WTC11 (cell line): ENCODE data around the gene CUL9. TPM values are rescaled to one million over a fixed set of nuclear protein-coding genes. Genes with fewer than 3 reads are reported as not detected.

Source experiments
- ATAC-seq: fragments of 200-7000 bp; cut with Tn5 transposase; 2 replicates; pipeline ENCODE4 v1.10.0; 2021; ENCODE audit warnings: mild to moderate bottlenecking, moderate library complexity
- CTCF ChIA-PET: fragments of 300-600 bp; sonication (Branson Sonifier 250); formaldehyde crosslinking; loops from one replicate; lab custom pipeline; 2021; ENCODE audit warnings: antibody characterized with exemption; lab: Charles Lee
- POLR2A ChIA-PET: fragments of 350-600 bp; sonication (Branson Sonifier 250); formaldehyde crosslinking; loops from one replicate; lab custom pipeline; 2021; ENCODE audit warnings: antibody characterized with exemption; lab: Charles Lee
- DNase-seq: peaks from one replicate; pipeline ENCODE4 v3.0.0; 2021; ENCODE audit warnings: low spot score
- H3K27ac Mint-ChIP-seq: 2 replicates; pipeline ENCODE4 v1.8.0; 2021; ENCODE audit warnings: mixed read lengths
- H3K27me3 Mint-ChIP-seq: 2 replicates; pipeline ENCODE4 v1.8.0; 2021; ENCODE audit warnings: low read depth, mild to moderate bottlenecking, moderate library complexity, mixed read lengths
- H3K36me3 Mint-ChIP-seq: 2 replicates; pipeline ENCODE4 v1.8.0; 2021; ENCODE audit warnings: mixed read lengths
- H3K4me1 Mint-ChIP-seq: 2 replicates; pipeline ENCODE4 v1.8.0; 2022; ENCODE audit warnings: mixed read lengths
- H3K4me3 Mint-ChIP-seq: 2 replicates; pipeline ENCODE4 v1.8.0; 2021; ENCODE audit warnings: mild to moderate bottlenecking, moderate library complexity, mixed read lengths
- H3K9me3 Mint-ChIP-seq: 2 replicates; pipeline ENCODE4 v1.8.0; 2021; ENCODE audit warnings: mixed read lengths
- ARID4B ChIP-seq: sonication (generic); formaldehyde crosslinking; IDR thresholded peaks from 2 replicates; pipeline ENCODE4 v1.8.0; 2023; ENCODE audit warnings: missing genetic modification reagents, mild to moderate bottlenecking, borderline replicate concordance
- CBFB ChIP-seq: sonication (generic); formaldehyde crosslinking; IDR thresholded peaks from 2 replicates; pipeline ENCODE4 v1.8.1; 2022; ENCODE audit warnings: mild to moderate bottlenecking, low read depth, missing genetic modification reagents
- EMX1 ChIP-seq: fragments of 250-450 bp; sonication (Bioruptor Pico); IDR thresholded peaks from 2 replicates; pipeline ENCODE4 v1.8.0; 2021; ENCODE audit warnings: mild to moderate bottlenecking
- FOXK1 ChIP-seq: sonication (generic); formaldehyde crosslinking; IDR thresholded peaks from 2 replicates; pipeline ENCODE4 v1.8.0; 2022; ENCODE audit warnings: mild to moderate bottlenecking, moderate library complexity, missing genetic modification reagents
- JAZF1 ChIP-seq: fragments of 250-450 bp; sonication (Bioruptor Pico); IDR thresholded peaks from 2 replicates; pipeline ENCODE4 v1.9.0; 2021; ENCODE audit warnings: moderate library complexity, mild to moderate bottlenecking, inconsistent platforms
- NR2C2 ChIP-seq: sonication (generic); formaldehyde crosslinking; IDR thresholded peaks from 2 replicates; pipeline ENCODE4 v1.8.0; 2022; ENCODE audit warnings: mild to moderate bottlenecking, missing genetic modification reagents
- PRDM15 ChIP-seq: sonication (generic); formaldehyde crosslinking; IDR thresholded peaks from 2 replicates; pipeline ENCODE4 v1.8.0; 2022; ENCODE audit warnings: missing genetic modification reagents
- PREB ChIP-seq: sonication (generic); formaldehyde crosslinking; IDR thresholded peaks from 2 replicates; pipeline ENCODE4 v1.8.1; 2022; ENCODE audit warnings: mild to moderate bottlenecking, missing genetic modification reagents, moderate library complexity, borderline replicate concordance
- USF1 ChIP-seq: sonication (generic); formaldehyde crosslinking; IDR thresholded peaks from 2 replicates; pipeline ENCODE4 v1.8.0; 2022; ENCODE audit warnings: mild to moderate bottlenecking, missing genetic modification reagents
- ZBTB21 ChIP-seq: sonication (generic); formaldehyde crosslinking; IDR thresholded peaks from 2 replicates; pipeline ENCODE4 v1.8.1; 2023; ENCODE audit warnings: mild to moderate bottlenecking, missing genetic modification reagents, borderline replicate concordance
- ZNF232 ChIP-seq: sonication (generic); formaldehyde crosslinking; IDR thresholded peaks from 2 replicates; pipeline ENCODE4 v1.8.0; 2022; ENCODE audit warnings: mild to moderate bottlenecking, missing genetic modification reagents
- total RNA-seq: library from RNA; stranded (reverse); gene quantifications from 3 replicates; pipeline ENCODE4 v1.2.3, GENCODE V29; 2021
- TF ChIP-seq, protein P1 (sequence below): fragments of 200-600 bp; IDR thresholded peaks from 2 replicates; pipeline ENCODE4 v1.8.0; 2022; ENCODE audit warnings: antibody characterized with exemption
- TF ChIP-seq, protein P2 (sequence below): sonication (generic); formaldehyde crosslinking; IDR thresholded peaks from 2 replicates; pipeline ENCODE4 v1.8.1; 2023; ENCODE audit warnings: mild to moderate bottlenecking, missing genetic modification reagents, moderate library complexity
- TF ChIP-seq, protein P3 (sequence below): sonication (generic); formaldehyde crosslinking; IDR thresholded peaks from 2 replicates; pipeline ENCODE4 v1.8.0; 2023; ENCODE audit warnings: mild to moderate bottlenecking, missing genetic modification reagents
- TF ChIP-seq, protein P4 (sequence below): sonication (generic); formaldehyde crosslinking; IDR thresholded peaks from 2 replicates; pipeline ENCODE4 v1.8.1; 2023; ENCODE audit warnings: mild to moderate bottlenecking, missing genetic modification reagents

CUL9 gene
- total RNA-seq, 1 experiment from 2014 or later, result 15.2 TPM

DNA sequence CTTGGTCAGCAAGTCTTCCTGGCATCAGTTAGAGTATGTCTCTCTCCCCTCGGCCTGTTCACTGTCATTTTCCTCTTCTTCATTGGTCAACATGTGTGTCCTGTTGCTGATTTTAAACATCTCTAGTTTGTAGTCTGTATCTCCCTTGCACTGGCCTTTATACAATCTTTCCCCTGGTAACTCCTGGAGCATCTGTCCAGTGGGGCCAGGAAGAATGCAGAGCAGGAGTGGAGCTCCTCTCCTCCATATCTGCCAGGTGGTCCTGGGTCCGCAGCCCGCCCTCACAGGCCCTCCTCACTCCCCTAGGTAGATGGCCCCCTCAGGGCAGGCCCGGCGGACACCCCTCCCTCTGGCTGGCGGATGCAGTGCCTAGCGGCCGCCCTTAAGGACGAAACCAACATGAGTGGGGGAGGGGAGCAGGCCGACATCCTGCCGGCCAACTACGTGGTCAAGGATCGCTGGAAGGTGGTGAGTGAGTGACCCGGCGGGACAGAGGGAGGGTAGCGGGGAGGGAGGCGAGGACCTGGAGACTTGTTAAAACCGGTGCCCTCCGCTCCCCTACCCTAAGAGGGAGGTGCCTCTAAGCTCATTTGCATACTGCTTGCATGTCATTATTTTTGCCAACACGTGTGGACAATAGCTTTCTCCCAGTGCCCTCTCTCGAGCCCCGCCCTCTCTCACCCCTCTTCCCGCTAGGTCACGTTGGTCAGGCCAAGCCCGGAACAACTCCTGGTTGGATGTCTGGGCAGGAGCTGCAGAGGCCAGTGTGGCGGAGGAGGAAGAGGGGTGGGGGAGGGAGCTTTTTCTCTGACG is 64.5 kb downstream of the CUL9 start:
- H3K4me3 Mint-ChIP-seq, result peak overlapping the region; percentile 92
- ChIA-PET POLR2A (interaction anchor here (0.5 to 1.5 kb wide), 11 partner anchors 10 to 356 kb away, joined by 3 to 9 read pairs (median 4); partner anchors contain the start of genes CNPY3, DNPH1 and SRF), CTCF (interaction anchor here (0.7 to 3.3 kb wide), 14 partner anchors 17 to 317 kb away, joined by 3 to 47 read pairs (median 4); partner anchors contain the start of genes CNPY3, CRIP3 and DNPH1)
- peaks cover 23% of the 10 kb centered on the region for H3K4me1 Mint-ChIP-seq
- DNase-seq, result peak; percentile 90
- peaks cover 23% of the 10 kb centered on the region for H3K27me3 Mint-ChIP-seq
- no peaks in the 10 kb centered on the region for H3K9me3 Mint-ChIP-seq
- peak overlapping the region; percentile 97 for H3K27ac Mint-ChIP-seq
- peak; percentile 80 for ATAC-seq
- H3K36me3 Mint-ChIP-seq, result no peaks in the 10 kb centered on the region
- TF ChIP-seq, protein P1, sequence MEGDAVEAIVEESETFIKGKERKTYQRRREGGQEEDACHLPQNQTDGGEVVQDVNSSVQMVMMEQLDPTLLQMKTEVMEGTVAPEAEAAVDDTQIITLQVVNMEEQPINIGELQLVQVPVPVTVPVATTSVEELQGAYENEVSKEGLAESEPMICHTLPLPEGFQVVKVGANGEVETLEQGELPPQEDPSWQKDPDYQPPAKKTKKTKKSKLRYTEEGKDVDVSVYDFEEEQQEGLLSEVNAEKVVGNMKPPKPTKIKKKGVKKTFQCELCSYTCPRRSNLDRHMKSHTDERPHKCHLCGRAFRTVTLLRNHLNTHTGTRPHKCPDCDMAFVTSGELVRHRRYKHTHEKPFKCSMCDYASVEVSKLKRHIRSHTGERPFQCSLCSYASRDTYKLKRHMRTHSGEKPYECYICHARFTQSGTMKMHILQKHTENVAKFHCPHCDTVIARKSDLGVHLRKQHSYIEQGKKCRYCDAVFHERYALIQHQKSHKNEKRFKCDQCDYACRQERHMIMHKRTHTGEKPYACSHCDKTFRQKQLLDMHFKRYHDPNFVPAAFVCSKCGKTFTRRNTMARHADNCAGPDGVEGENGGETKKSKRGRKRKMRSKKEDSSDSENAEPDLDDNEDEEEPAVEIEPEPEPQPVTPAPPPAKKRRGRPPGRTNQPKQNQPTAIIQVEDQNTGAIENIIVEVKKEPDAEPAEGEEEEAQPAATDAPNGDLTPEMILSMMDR, result no peak
- TF ChIP-seq, protein P2, sequence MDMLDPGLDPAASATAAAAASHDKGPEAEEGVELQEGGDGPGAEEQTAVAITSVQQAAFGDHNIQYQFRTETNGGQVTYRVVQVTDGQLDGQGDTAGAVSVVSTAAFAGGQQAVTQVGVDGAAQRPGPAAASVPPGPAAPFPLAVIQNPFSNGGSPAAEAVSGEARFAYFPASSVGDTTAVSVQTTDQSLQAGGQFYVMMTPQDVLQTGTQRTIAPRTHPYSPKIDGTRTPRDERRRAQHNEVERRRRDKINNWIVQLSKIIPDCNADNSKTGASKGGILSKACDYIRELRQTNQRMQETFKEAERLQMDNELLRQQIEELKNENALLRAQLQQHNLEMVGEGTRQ, result peak; percentile 87
- no peak for TF ChIP-seq ZNF232 (CRISPR knock-in tag)
- no peak for TF ChIP-seq PRDM15
- no peak for TF ChIP-seq PREB (CRISPR knock-in tag)
- TF ChIP-seq EMX1 (CRISPR knock-in tag), result no peak
- TF ChIP-seq FOXK1 (CRISPR knock-in tag), result peak; percentile 12; the same call in 1 of the 2 replicates
- TF ChIP-seq, protein P3, sequence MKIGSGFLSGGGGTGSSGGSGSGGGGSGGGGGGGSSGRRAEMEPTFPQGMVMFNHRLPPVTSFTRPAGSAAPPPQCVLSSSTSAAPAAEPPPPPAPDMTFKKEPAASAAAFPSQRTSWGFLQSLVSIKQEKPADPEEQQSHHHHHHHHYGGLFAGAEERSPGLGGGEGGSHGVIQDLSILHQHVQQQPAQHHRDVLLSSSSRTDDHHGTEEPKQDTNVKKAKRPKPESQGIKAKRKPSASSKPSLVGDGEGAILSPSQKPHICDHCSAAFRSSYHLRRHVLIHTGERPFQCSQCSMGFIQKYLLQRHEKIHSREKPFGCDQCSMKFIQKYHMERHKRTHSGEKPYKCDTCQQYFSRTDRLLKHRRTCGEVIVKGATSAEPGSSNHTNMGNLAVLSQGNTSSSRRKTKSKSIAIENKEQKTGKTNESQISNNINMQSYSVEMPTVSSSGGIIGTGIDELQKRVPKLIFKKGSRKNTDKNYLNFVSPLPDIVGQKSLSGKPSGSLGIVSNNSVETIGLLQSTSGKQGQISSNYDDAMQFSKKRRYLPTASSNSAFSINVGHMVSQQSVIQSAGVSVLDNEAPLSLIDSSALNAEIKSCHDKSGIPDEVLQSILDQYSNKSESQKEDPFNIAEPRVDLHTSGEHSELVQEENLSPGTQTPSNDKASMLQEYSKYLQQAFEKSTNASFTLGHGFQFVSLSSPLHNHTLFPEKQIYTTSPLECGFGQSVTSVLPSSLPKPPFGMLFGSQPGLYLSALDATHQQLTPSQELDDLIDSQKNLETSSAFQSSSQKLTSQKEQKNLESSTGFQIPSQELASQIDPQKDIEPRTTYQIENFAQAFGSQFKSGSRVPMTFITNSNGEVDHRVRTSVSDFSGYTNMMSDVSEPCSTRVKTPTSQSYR (CRISPR knock-in tag), result peak; percentile 81; the same call in 1 of the 2 replicates
- TF ChIP-seq JAZF1, result no peak
- TF ChIP-seq, protein P4, sequence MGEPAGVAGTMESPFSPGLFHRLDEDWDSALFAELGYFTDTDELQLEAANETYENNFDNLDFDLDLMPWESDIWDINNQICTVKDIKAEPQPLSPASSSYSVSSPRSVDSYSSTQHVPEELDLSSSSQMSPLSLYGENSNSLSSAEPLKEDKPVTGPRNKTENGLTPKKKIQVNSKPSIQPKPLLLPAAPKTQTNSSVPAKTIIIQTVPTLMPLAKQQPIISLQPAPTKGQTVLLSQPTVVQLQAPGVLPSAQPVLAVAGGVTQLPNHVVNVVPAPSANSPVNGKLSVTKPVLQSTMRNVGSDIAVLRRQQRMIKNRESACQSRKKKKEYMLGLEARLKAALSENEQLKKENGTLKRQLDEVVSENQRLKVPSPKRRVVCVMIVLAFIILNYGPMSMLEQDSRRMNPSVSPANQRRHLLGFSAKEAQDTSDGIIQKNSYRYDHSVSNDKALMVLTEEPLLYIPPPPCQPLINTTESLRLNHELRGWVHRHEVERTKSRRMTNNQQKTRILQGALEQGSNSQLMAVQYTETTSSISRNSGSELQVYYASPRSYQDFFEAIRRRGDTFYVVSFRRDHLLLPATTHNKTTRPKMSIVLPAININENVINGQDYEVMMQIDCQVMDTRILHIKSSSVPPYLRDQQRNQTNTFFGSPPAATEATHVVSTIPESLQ (CRISPR knock-in tag), result no peak
- TF ChIP-seq USF1 (CRISPR knock-in tag), result peak; percentile 80; the same call in 1 of the 2 replicates
- TF ChIP-seq NR2C2 (CRISPR knock-in tag), result 0 out of 2 replicates have a peak, but pooled peaks have one; percentile 12
- TF ChIP-seq ARID4B (CRISPR knock-in tag), result peak; percentile 81
- peak; percentile 39; the same call in 1 of the 2 replicates for TF ChIP-seq CBFB
- TF ChIP-seq ZBTB21, result no peak
